ENCODE measurements around the gene AMMECR1. TPM values are rescaled to one million over a fixed set of nuclear protein-coding genes. Genes with fewer than 3 reads are reported as not detected.

Gene AMMECR1
- total and polyA plus RNA-seq, 2 of the 4 experiments (the other 2 are of a cell fraction): 7.0 to 11.3 TPM

GRCh38 chrX:110183314-110183713 lies 134.6 kb downstream of the AMMECR1 start:
- no peak overlapping the region for H3K4me2 ChIP-seq (ENCODE audit: low read depth, low read length)

More at GRCh38 chrX:110183314-110183713, 134.6 kb downstream of the AMMECR1 start:
- Histone ChIP-seq H2BK15ac (ENCODE audit: low read depth, low read length) (no peak overlapping the region), H3K9me3 (ENCODE audit: control insufficient read depth, insufficient read depth, low read length) (0 out of 2 replicates have a peak, but pooled peaks cover 2% of the 10 kb centered on the region), H3K4me3 (ENCODE audit: insufficient read depth, low read depth, low read length) (no peak overlapping the region), H3K9me1 (ENCODE audit: insufficient read depth, low read length) (peaks cover 15% of the 10 kb centered on the region), H2AK5ac (ENCODE audit: low read depth, low read length) (no peak overlapping the region), H3K56ac (ENCODE audit: extremely low read depth, insufficient read depth, low read length) (no peak overlapping the region), H3K79me1 (ENCODE audit: low read depth in 1 of 2, low read length in 2 of 2) (peaks cover 0 to 14% of the 10 kb centered on the region in 2 experiments; a peak in 3 of 4 replicates), H4K20me1 (ENCODE audit: insufficient read depth, low read length) (no peaks in the 10 kb centered on the region), H3K27me3 (ENCODE audit: control insufficient read depth, insufficient read depth, low read length) (no peaks in the 10 kb centered on the region; the same call in 1 of the 2 replicates), H4K5ac (ENCODE audit: low read depth, low read length) (no peak overlapping the region), H2BK20ac (ENCODE audit: low read depth, low read length) (no peak overlapping the region), H4K91ac (ENCODE audit: insufficient read depth, low read depth, low read length) (no peak overlapping the region), H3K23ac (ENCODE audit: low read depth, low read length) (no peak overlapping the region), H3K4me1 (ENCODE audit: control insufficient read depth, insufficient read depth, low read length) (peaks cover 9% of the 10 kb centered on the region), H3K4ac (ENCODE audit: low read depth, low read length) (no peak overlapping the region), H3K14ac (replicated peaks; ENCODE audit: low read depth, low read length) (no peak overlapping the region), H3K9ac (ENCODE audit: low read depth, low read length) (no peak overlapping the region), H3K27ac (ENCODE audit: insufficient read depth, low read length) (no peak overlapping the region), H2AK9ac (replicated peaks; ENCODE audit: low read depth, low read length, poor library complexity) (no peak overlapping the region), H2AFZ (replicated peaks; ENCODE audit: low read length, poor library complexity) (no peak overlapping the region), H2BK5ac (ENCODE audit: low read depth, low read length, poor library complexity, severe bottlenecking) (no peak overlapping the region), H3K36me3 (ENCODE audit: control insufficient read depth, insufficient read depth, low read length) (0 out of 2 replicates have a peak, but pooled peaks cover 2% of the 10 kb centered on the region), H4K8ac (ENCODE audit: low read depth in 2 of 2, low read length in 2 of 2) (no peak overlapping the region), H3K18ac (ENCODE audit: low read depth, low read length) (no peak overlapping the region), H2BK120ac (ENCODE audit: low read depth, low read length) (no peak overlapping the region)
- ATAC-seq (ENCODE audit: low read depth): no peak
- no TSS peak for BruUV-seq (replicated peaks)
- in situ Hi-C loops (cut with MboI; ENCODE audit: low sequenced_read_pairs): no loop called here
- POLR2A ChIA-PET (ENCODE audit: unreplicated experiment): no interaction called here
- CTCF ChIA-PET: no interaction called here
- dilution Hi-C loops (cut with HindIII; ENCODE audit: low sequenced_read_pairs, unreplicated experiment): no loop called here
- no peak for DNase-seq
- no peak for TF ChIP-seq MXI1 (IDR thresholded peaks at IDR 0.05; ENCODE audit: borderline replicate concordance, low read depth, low read length)
- no CpG with 5 or more reads among the region's 2 CpGs for WGBS, 2 experiments (ENCODE audit: extremely low coverage in 2 of 2, insufficient read length in 1 of 2)
- intact Hi-C loops (cut with micrococcal nuclease): loop anchor here (5.0 kb wide), 1 partner anchor 134 kb away; the partner anchor contains the start of gene AMMECR1
